HL-60 (cell line): ENCODE results near the gene PSMF1.

Experiments used
- DNase-seq, 2 experiments: peaks; one replicate each; pipeline ENCODE4 v3.0.0-alpha.2; 2010 to 2020; ENCODE audit warnings: low read depth in 1 of 2, low spot score in 1 of 2
- H3K27ac ChIP-seq: fragments of 250-450 bp; sonication (Bioruptor Pico); replicated peaks from 2 replicates; pipeline ENCODE4 v1.5.1; 2020; ENCODE audit warnings: mild to moderate bottlenecking, moderate library complexity
- H3K27me3 ChIP-seq: fragments of 250-450 bp; sonication (Bioruptor Pico); 2 replicates; pipeline ENCODE4 v1.5.1; 2021; ENCODE audit warnings: mild to moderate bottlenecking, moderate library complexity; ENCODE audit not compliant: insufficient read depth, poor library complexity, severe bottlenecking
- H3K4me3 ChIP-seq: replicated peaks from 2 replicates; pipeline ENCODE4 v1.5.1; 2011; ENCODE audit warnings: mild to moderate bottlenecking, control low read depth, low read length; ENCODE audit not compliant: insufficient read depth
- CTCF ChIP-seq: IDR thresholded peaks from one replicate; pipeline ENCODE4 v1.5.1; 2011; ENCODE audit warnings: low read length, control low read depth, inconsistent platforms; ENCODE audit not compliant: insufficient read depth
- GABPA ChIP-seq: IDR thresholded peaks from 2 replicates; pipeline ENCODE4 v1.6.1; 2012; ENCODE audit warnings: low read depth
- POLR2AphosphoS5 ChIP-seq: IDR thresholded peaks from 2 replicates; pipeline ENCODE4 v1.6.1; 2012; ENCODE audit warnings: low read depth
- REST ChIP-seq: IDR thresholded peaks from 2 replicates; pipeline ENCODE4 v1.6.1; 2012; ENCODE audit warnings: low read depth; ENCODE audit not compliant: insufficient replicate concordance
- SPI1 ChIP-seq: IDR thresholded peaks from 2 replicates; pipeline ENCODE4 v1.6.1; 2012; ENCODE audit warnings: low read depth, mild to moderate bottlenecking, borderline replicate concordance
- long read RNA-seq: library from polyadenylated mRNA; unstranded; transcript quantifications from one replicate; pipeline ENCODE4 v2.0.0, GENCODE V29; 2020

PSMF1 gene
- long read RNA-seq, full-length matches to known transcripts: 582 of 672 reads
- long read RNA-seq, partial matches to known transcripts: 30 of 672 reads
- long read RNA-seq, other reads (novel, unspliced or antisense): 60 of 672 reads

GRCh38 chr20:1118336-1119127 lies at the start of gene PSMF1:
Gene PSMF1 (plus strand): TSS chr20:1118602. CDS start chr20:1118774, 172 bp downstream.
- peak within 1 kb of the TSS; percentile 68 for H3K27ac ChIP-seq
- H3K27me3 ChIP-seq: no peaks in the 10 kb centered on the region
- TF ChIP-seq GABPA (peak; percentile 98), POLR2AphosphoS5 (peak; percentile 98), CTCF (no peak), REST (peak; percentile 38), SPI1 (peak; percentile 22; the same call in 1 of the 2 replicates)
- DNase-seq: peak; percentile 93 to 95
- H3K4me3 ChIP-seq: peak within 1 kb of the TSS; percentile 89

- no peaks in the 10 kb centered on the region for H3K27me3 ChIP-seq
- TF ChIP-seq REST (no peak), SPI1 (no peak), GABPA (no peak), CTCF (no peak), POLR2AphosphoS5 (no peak)
These were observed 46.1 kb upstream of the PSMF1 start for GRCh38 chr20:1072258-1072657.

GRCh38 chr20:1075616-1076015 lies 42.8 kb upstream of the PSMF1 start:
- TF ChIP-seq REST: no peak
- TF ChIP-seq CTCF: no peak
- no peak for TF ChIP-seq GABPA
- no peak for TF ChIP-seq POLR2AphosphoS5
- TF ChIP-seq SPI1: no peak
- Histone ChIP-seq H3K27ac (no peak overlapping the region), H3K27me3 (no peaks in the 10 kb centered on the region), H3K4me3 (no peak overlapping the region)
- no peak for DNase-seq

More at GRCh38 chr20:1072258-1072657, 46.1 kb upstream of the PSMF1 start:
- Histone ChIP-seq H3K4me3 (no peak overlapping the region), H3K27ac (no peak overlapping the region)
- no peak for DNase-seq
